Liver (tissue), 9 donors: ENCODE measurements around the gene PDE6B. TPM values are rescaled to one million over a fixed set of nuclear protein-coding genes. Genes with fewer than 3 reads are reported as not detected.

ENCODE experiments used
- DNase-seq: peaks from one replicate; pipeline ENCODE4 v3.0.0-alpha.2; 2017; ENCODE audit warnings: low spot score
- H3K27ac ChIP-seq, 2 donors: one replicate each; pipeline ENCODE4 v1.7.0; 2013; ENCODE audit warnings: inconsistent platforms in 2 of 2, low read length in 2 of 2, control low read depth in 1 of 2, low read depth in 1 of 2, mild to moderate bottlenecking in 1 of 2
- H3K27me3 ChIP-seq, 4 donors: one replicate each; pipeline versions ENCODE4 v1.6.1 to v1.7.0; 2013; ENCODE audit warnings: low read length in 3 of 4, inconsistent platforms in 1 of 4, mild to moderate bottlenecking in 1 of 4, moderate library complexity in 1 of 4; ENCODE audit not compliant: control insufficient read depth in 4 of 4, insufficient read depth in 4 of 4
- H3K36me3 ChIP-seq, 4 donors: one replicate each; pipeline versions ENCODE4 v1.6.1 to v1.7.0; 2013; ENCODE audit warnings: low read length in 3 of 4, mild to moderate bottlenecking in 3 of 4, low read depth in 1 of 4, moderate library complexity in 1 of 4; ENCODE audit not compliant: control insufficient read depth in 4 of 4, insufficient read depth in 3 of 4
- H3K4me1 ChIP-seq, 4 donors: one replicate each; pipeline versions ENCODE4 v1.6.1 to v1.7.0; 2013; ENCODE audit warnings: low read length in 3 of 4, mild to moderate bottlenecking in 3 of 4, moderate library complexity in 1 of 4; ENCODE audit not compliant: control insufficient read depth in 4 of 4, insufficient read depth in 4 of 4
- H3K4me3 ChIP-seq, 3 donors: one replicate each; pipeline versions ENCODE4 v1.6.1 to v1.7.0; 2013; ENCODE audit warnings: low read length in 3 of 3, control low read depth in 1 of 3, low read depth in 1 of 3, mild to moderate bottlenecking in 1 of 3
- H3K9ac ChIP-seq, 2 donors: one replicate each; pipeline ENCODE4 v1.7.0; 2013; ENCODE audit warnings: low read length in 2 of 2, mild to moderate bottlenecking in 2 of 2, moderate library complexity in 2 of 2, control low read depth in 1 of 2, low read depth in 1 of 2
- H3K9me3 ChIP-seq, 4 donors: one replicate each; pipeline versions ENCODE4 v1.6.1 to v1.7.0; 2013; ENCODE audit warnings: low read length in 3 of 4; ENCODE audit not compliant: control insufficient read depth in 4 of 4
- ATF3 ChIP-seq: IDR thresholded peaks from 2 replicates; pipeline ENCODE4 v1.6.1; 2016; ENCODE audit warnings: antibody characterized with exemption
- CTCF ChIP-seq: fragments of 150-350 bp; IDR thresholded peaks from 2 replicates; pipeline ENCODE4 v1.5.1; 2017; ENCODE audit warnings: improper control_type of control experiment, low read depth, low read length; ENCODE audit not compliant: missing input control
- EGR1 ChIP-seq, 2 donors: IDR thresholded peaks; 2 replicates each; pipeline ENCODE4 v1.6.1; 2016 to 2018; ENCODE audit warnings: antibody characterized with exemption in 2 of 2, low read depth in 2 of 2
- FOXA1 ChIP-seq: IDR thresholded peaks from 2 replicates; pipeline ENCODE4 v1.6.1; 2016; ENCODE audit warnings: antibody characterized with exemption
- GABPA ChIP-seq, 2 donors: IDR thresholded peaks in 1 of 2; conservative IDR thresholded peaks in 1 of 2; 2 replicates each; pipeline ENCODE4 v1.6.1; 2016; ENCODE audit warnings: antibody characterized with exemption in 2 of 2, mild to moderate bottlenecking in 1 of 2, moderate library complexity in 1 of 2
- HNF4A ChIP-seq, 2 donors: conservative IDR thresholded peaks; 2 replicates each; pipeline ENCODE4 v1.6.1; 2016; ENCODE audit warnings: antibody characterized with exemption in 2 of 2, mild to moderate bottlenecking in 2 of 2
- NR2F2 ChIP-seq: IDR thresholded peaks from 2 replicates; pipeline ENCODE4 v1.6.1; 2016; ENCODE audit warnings: antibody characterized with exemption
- REST ChIP-seq: IDR thresholded peaks from 2 replicates; pipeline ENCODE4 v1.6.1; 2016; ENCODE audit warnings: antibody characterized with exemption, mild to moderate bottlenecking
- RXRA ChIP-seq, 2 donors: IDR thresholded peaks; 2 replicates each; pipeline ENCODE4 v1.6.1; 2017 to 2018; ENCODE audit warnings: antibody characterized with exemption in 2 of 2, mild to moderate bottlenecking in 1 of 2
- SP1 ChIP-seq: IDR thresholded peaks from 2 replicates; pipeline ENCODE4 v1.6.1; 2018; ENCODE audit warnings: antibody characterized with exemption, mild to moderate bottlenecking
- TAF1 ChIP-seq: conservative IDR thresholded peaks from 2 replicates; pipeline ENCODE4 v1.6.1; 2016; ENCODE audit warnings: antibody characterized with exemption, mild to moderate bottlenecking
- YY1 ChIP-seq: IDR thresholded peaks from 2 replicates; pipeline ENCODE4 v1.6.1; 2016; ENCODE audit warnings: antibody characterized with exemption, mild to moderate bottlenecking
- WGBS: extraction: QIAGEN DNeasy Blood & Tissue Kit; methylation state at CpG from one replicate; pipeline ENCODE4 v1.1.7; 2013; 5-methylcytosine and 5-hydroxymethylcytosine counted together
- polyA plus RNA-seq, 2 donors: library from polyadenylated mRNA; stranded (reverse) in 1 of 2; unstranded in 1 of 2; fragments of 200-250 nt in 1 of 2; fragments of >200 nt in 1 of 2; fragmentation: Nextera tagmentation in 1 of 2; extraction: Ambion mirVana in 1 of 2; gene quantifications; one replicate each; pipeline versions ENCODE4 v1.2.1 to v1.2.3, GENCODE V29; 2013 to 2015
- total RNA-seq, 2 donors: library from RNA; depleted of rRNA; stranded (reverse); fragments of >200 nt; gene quantifications; one replicate each; pipeline ENCODE4 v1.2.3, GENCODE V29; 2014
- TF ChIP-seq, protein P1 (sequence below): IDR thresholded peaks from 2 replicates; pipeline ENCODE4 v1.6.1; 2016; ENCODE audit warnings: antibody characterized with exemption
- donor health status: healthy.
- donor health status: healthy.
- donor health status: healthy.
- donor health status: healthy.
- donor health status: healthy.

PDE6B gene
- total and polyA plus RNA-seq, 4 donors: 0.28 to 7.3 (median 0.49) TPM

DNA sequence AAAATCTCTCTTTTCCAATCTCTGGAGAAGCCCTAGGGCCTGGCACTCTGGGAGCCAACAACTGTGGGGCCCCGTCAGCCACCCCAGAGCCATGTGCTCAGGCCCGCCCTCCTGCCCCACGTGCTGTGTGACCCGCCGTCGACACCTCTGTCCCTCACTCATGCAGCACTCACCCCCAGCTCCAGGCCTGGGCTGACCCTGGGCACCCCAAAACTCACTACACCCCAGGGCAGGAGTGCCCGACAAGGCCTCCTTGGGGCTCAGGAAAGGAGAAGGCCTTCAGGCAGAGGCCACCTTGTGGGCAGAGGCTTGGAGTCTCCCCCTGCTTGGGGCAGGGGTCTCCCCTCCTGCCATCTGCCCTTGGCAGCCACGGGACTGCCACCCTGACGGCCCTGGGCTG is 54.7 kb downstream of the PDE6B start (continued):
- no peak for TF ChIP-seq GABPA (IDR thresholded peaks at IDR 0.05 in 1 of 2, conservative IDR thresholded peaks at IDR 0.05 in 1 of 2)

GRCh38 chr4:680551-680927 is 55.2 kb downstream of the PDE6B start:
- H3K4me1 ChIP-seq: peaks cover 1 to 17% (median 6%) of the 10 kb centered on the region in 4 donors
- H3K27ac ChIP-seq: no peak overlapping the region
- TF ChIP-seq GABPA (IDR thresholded peaks at IDR 0.05 in 1 of 2, conservative IDR thresholded peaks at IDR 0.05 in 1 of 2) (no peak), FOXA1 (no peak), EGR1 (IDR thresholded peaks at IDR 0.05; ENCODE audit: low read depth in 2 of 2) (no peak), REST (no peak), YY1 (no peak), HNF4A (conservative IDR thresholded peaks at IDR 0.05) (no peak)
- TF ChIP-seq, protein P1, sequence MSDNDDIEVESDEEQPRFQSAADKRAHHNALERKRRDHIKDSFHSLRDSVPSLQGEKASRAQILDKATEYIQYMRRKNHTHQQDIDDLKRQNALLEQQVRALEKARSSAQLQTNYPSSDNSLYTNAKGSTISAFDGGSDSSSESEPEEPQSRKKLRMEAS: no peak
- DNase-seq: no peak
- H3K36me3 ChIP-seq: no peaks in the 10 kb centered on the region
- H3K27me3 ChIP-seq: no peaks in the 10 kb centered on the region
- H3K4me3 ChIP-seq: no peak overlapping the region
- H3K9me3 ChIP-seq: no peaks in the 10 kb centered on the region
- no peak overlapping the region for H3K9ac ChIP-seq
- 70% methylated on average over 17 of the region's 17 CpGs for WGBS

- no peak overlapping the region for H3K27ac ChIP-seq
- 12% methylated on average over 61 of the region's 62 CpGs for WGBS
- no peak overlapping the region for H3K9ac ChIP-seq
- no peaks in the 10 kb centered on the region for H3K36me3 ChIP-seq
- H3K27me3 ChIP-seq: no peaks in the 10 kb centered on the region
- H3K4me3 ChIP-seq: peak overlapping the region in 1 of 3 donors; percentile 37
- TF ChIP-seq ATF3: no peak
- H3K4me1 ChIP-seq: peaks cover 0 to 14% (median 4%) of the 10 kb centered on the region in 4 donors
- no peaks in the 10 kb centered on the region for H3K9me3 ChIP-seq
- DNase-seq: no peak
Observed at GRCh38 chr4:680928-681645, 55.7 kb downstream of the PDE6B start.

DNA sequence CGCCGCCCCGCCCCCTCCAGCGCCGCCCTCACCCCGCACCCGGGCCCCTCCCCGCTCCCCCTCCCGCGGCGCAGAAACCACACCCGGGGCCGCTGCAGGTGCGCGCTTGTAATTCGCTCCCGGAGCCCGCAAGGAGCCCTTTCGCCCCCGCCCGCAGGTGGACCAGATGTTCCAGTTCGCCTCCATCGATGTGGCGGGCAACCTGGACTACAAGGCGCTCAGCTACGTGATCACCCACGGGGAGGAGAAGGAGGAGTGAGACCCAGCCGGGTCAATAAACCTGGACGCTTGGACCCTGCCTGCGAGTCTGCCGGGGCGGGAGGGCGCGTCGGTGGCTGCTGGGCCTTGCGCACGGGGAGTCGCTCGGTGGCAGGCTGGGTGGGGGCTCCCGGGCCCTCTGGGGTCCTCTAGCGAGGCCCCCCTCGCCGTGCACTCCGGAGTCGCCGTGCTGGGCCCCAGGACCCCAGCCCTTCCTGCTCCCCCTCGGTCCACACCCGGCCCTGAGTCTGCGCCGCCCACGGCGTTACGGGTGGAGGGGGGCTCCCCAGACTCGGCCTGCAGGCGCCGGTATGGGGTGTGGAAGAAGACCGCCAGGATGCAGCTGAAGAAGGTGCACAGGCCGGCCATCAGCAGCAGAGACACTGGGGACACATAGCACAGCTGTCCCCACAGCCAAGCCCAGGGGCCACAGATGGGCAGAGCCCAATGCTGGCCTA is 56.5 kb downstream of the PDE6B start:
- Histone ChIP-seq H3K4me3 (peak overlapping the region in 1 of 3 donors; percentile 12), H3K9me3 (no peaks in the 10 kb centered on the region), H3K27ac (no peak overlapping the region), H3K9ac (no peak overlapping the region), H3K27me3 (no peaks in the 10 kb centered on the region), H3K36me3 (no peaks in the 10 kb centered on the region), H3K4me1 (peaks cover 3 to 19% (median 8%) of the 10 kb centered on the region in 4 donors)
- no peak for TF ChIP-seq YY1
- TF ChIP-seq TAF1: no peak
- no peak for TF ChIP-seq CTCF
- no peak for TF ChIP-seq GABPA (IDR thresholded peaks at IDR 0.05 in 1 of 2, conservative IDR thresholded peaks at IDR 0.05 in 1 of 2)
- TF ChIP-seq SP1: peak; percentile 22
- no peak for TF ChIP-seq NR2F2
- TF ChIP-seq FOXA1: no peak
- peak in 1 of 2 donors; percentile 49 for TF ChIP-seq HNF4A (conservative IDR thresholded peaks at IDR 0.05)
- TF ChIP-seq RXRA (IDR thresholded peaks at IDR 0.05): peak in 1 of 2 donors; percentile 7
- 53% methylated on average over 58 of the region's 58 CpGs for WGBS
- DNase-seq: no peak
